GM12865 (cell line): ENCODE measurements around the gene KRTAP10-9.
"Not testable (repeated sequence)": the region's sequence is repeated elsewhere in the genome, so short reads cannot be mapped to it uniquely, and the experiment has no call there.

ENCODE experiments used
- DNase-seq: peaks from one replicate; pipeline ENCODE4 v3.0.0; 2010; ENCODE audit warnings: low read depth
- H3K4me3 ChIP-seq: 2 replicates; pipeline ENCODE4 v1.5.1; 2011; ENCODE audit warnings: mild to moderate bottlenecking, low read depth, low read length, control low read depth
- CTCF ChIP-seq: IDR thresholded peaks from 2 replicates; pipeline ENCODE4 v1.5.1; 2011; ENCODE audit warnings: low read length, control low read depth, low read depth, inconsistent platforms; ENCODE audit not compliant: insufficient read depth; ENCODE audit errors: missing control alignments

Gene KRTAP10-9

GRCh38 chr21:44606495-44606894 is 20.4 kb upstream of the KRTAP10-9 start:
- no peak for DNase-seq
- no peak overlapping the region for H3K4me3 ChIP-seq
- TF ChIP-seq CTCF, result no peak

GRCh38 chr21:44609193-44609592 is 17.7 kb upstream of the KRTAP10-9 start:
- H3K4me3 ChIP-seq, result no peak overlapping the region
- DNase-seq, result no peak
- TF ChIP-seq CTCF, result no peak

- DNase-seq, H3K4me3 ChIP-seq: not testable (repeated sequence)
These were observed 16.6 kb upstream of the KRTAP10-9 start for GRCh38 chr21:44610157-44610843.

GRCh38 chr21:44611551-44611950 is 15.3 kb upstream of the KRTAP10-9 start:
- no peak overlapping the region for H3K4me3 ChIP-seq
- TF ChIP-seq CTCF, result no peak
- DNase-seq, result no peak

GRCh38 chr21:44612029-44612486 is 14.8 kb upstream of the KRTAP10-9 start, which contains the start of gene KRTAP10-8:
Gene KRTAP10-8, plus strand, starts transcription at chr21:44612079. Its CDS starts 22 bp downstream, at chr21:44612101.
- no peak for DNase-seq
- H3K4me3 ChIP-seq, result no peak within 1 kb of the TSS
- TF ChIP-seq CTCF, result no peak

- no peak overlapping the region for H3K4me3 ChIP-seq
- no peak for DNase-seq
- TF ChIP-seq CTCF, result no peak
These were observed 14.1 kb upstream of the KRTAP10-9 start for GRCh38 chr21:44612669-44613229.

- no peak overlapping the region for H3K4me3 ChIP-seq
- DNase-seq, result no peak
- no peak for TF ChIP-seq CTCF
These were observed 13.3 kb upstream of the KRTAP10-9 start for GRCh38 chr21:44613386-44614155.
